Epithelial cell of prostate (primary cell): ENCODE measurements around the gene SPDYE2B.
"Not testable (repeated sequence)": the region's sequence is repeated elsewhere in the genome, so short reads cannot be mapped to it uniquely, and the experiment has no call there.

Experiments used
- DNase-seq: peaks from one replicate; pipeline ENCODE4 v3.0.0-alpha.2; 2011; ENCODE audit warnings: low read depth, low spot score
- H3K27ac ChIP-seq: fragments of 450-650 bp; 2 replicates; pipeline ENCODE4 v1.5.1; 2017; ENCODE audit warnings: mild to moderate bottlenecking

The SPDYE2B gene

DNA sequence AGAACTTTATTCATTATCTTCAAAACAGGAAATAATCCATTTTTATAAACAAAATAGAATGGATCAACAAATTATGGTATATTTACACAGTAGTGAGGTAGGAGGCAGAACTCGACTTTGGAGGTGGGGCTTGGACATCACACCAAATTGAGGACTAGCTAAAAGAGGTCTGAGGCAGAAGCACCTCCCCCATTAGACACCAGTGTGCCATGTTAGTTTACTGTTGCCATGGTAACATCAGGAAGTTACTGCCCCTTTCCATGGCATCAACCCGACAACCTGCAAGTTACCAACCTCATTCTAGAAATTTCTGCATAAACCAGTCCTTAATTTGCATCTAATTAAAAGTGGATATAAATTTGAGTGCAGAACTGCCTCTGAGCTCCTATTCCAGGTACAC, 45.9 kb downstream of the SPDYE2B start:
- H3K27ac ChIP-seq, DNase-seq: not testable (repeated sequence)

GRCh38 chr7:102697642-102698512, 47.8 kb downstream of the SPDYE2B start:
- not testable (repeated sequence) for DNase-seq, H3K27ac ChIP-seq

DNA sequence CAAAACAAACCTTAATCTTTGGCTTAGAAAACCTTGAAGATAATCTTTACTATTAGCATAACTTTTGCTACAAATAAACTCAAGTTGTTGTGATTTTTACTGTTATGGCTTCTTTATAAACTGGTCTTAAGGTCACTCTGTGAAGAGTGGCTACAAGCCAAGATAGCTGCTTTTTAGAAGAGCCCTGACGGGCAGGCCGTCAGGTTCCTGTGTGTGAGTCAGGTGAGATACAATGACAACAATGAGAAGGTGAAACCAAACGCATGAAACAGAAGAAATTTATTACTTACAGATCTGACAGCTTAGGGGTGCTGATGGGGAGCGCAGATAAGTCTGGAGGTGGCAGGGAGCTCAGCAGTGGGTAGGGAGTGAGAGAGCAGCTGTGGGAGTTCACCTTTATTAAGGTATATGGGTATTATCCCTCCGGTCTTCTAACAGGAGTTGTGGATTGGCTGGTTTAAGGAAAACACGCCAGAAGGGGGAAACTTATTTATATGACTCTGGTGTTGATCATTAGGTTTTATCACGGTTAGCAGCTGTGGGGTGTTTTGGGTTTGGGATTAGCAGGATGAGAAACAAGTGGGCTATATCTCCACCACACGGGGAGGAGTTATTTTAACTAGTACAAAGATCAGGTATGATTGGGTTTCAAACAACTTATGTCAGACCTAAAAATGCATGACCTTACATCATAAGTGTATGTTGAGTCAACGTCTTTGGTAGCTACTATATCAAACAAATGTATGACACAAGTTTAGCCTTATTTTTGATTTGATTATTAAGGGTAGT, 49.0 kb downstream of the SPDYE2B start:
- DNase-seq, H3K27ac ChIP-seq: not testable (repeated sequence)
